HepG2 (cell line): ENCODE data around the gene ZNF831. TPM values are rescaled to one million over a fixed set of nuclear protein-coding genes. Genes with fewer than 3 reads are reported as not detected.
A peak's percentile ranks its signal among the peaks of the same experiment; 100 is the strongest.

Experiments used
- ATAC-seq: fragments of 200-7000 bp; cut with Tn5 transposase; 3 replicates; pipeline ENCODE4 v1.9.1; 2020; ENCODE audit warnings: mild to moderate bottlenecking, moderate library complexity
- BruUV-seq: library from RNA; stranded (reverse); fragments of 400-500 nt; replicated peaks from 2 replicates; lab custom pipeline; 2021; lab: Mats Ljungman, UMichigan
- CTCF ChIA-PET: fragments of 300-600 bp; formaldehyde crosslinking; extraction: SDS; loops from one replicate; lab custom pipeline; 2021; ENCODE audit warnings: low total read pairs, inconsistent platforms, low intra/inter-chr PET ratio; lab: Yijun Ruan, JAX
- POLR2A ChIA-PET: fragments of 350-600 bp; sonication (Branson Sonifier 250); formaldehyde crosslinking; loops from one replicate; lab custom pipeline; 2020; ENCODE audit warnings: antibody characterized with exemption, inconsistent platforms; lab: Yijun Ruan, JAX
- DNase-seq: peaks from one replicate; pipeline ENCODE4 v3.0.0-alpha.2; 2015; ENCODE audit warnings: low spot score
- FAIRE-seq: peaks from 3 replicates; lab custom pipeline; 2011; peaks lifted over from hg19 to GRCh38; lab: Jason Lieb, UNC
- H2AFZ ChIP-seq: one replicate; pipeline ENCODE4 v1.6.1; 2011; ENCODE audit warnings: low read length, inconsistent platforms
- H3K27ac ChIP-seq: fragments of 300-600 bp; 3 replicates; pipeline ENCODE4 v1.8.0; 2011; ENCODE audit warnings: mixed run types, mild to moderate bottlenecking, mixed read lengths, low read length, inconsistent platforms; ENCODE audit not compliant: insufficient read depth; ENCODE audit errors: extremely low read length
- H3K27me3 ChIP-seq, 2 experiments: fragments of 200-600 bp in 1 of 2; 2 replicates in 1 of 2; 3 replicates in 1 of 2; pipeline versions ENCODE4 v1.6.0 to v1.8.0; 2011; ENCODE audit warnings: low read length in 2 of 2, mild to moderate bottlenecking in 2 of 2, moderate library complexity in 2 of 2, inconsistent platforms in 1 of 2; ENCODE audit not compliant: insufficient read depth in 2 of 2, control insufficient read depth in 1 of 2
- H3K36me3 ChIP-seq, 2 experiments: fragments of 200-600 bp in 1 of 2; replicated peaks in 1 of 2; 2 replicates in 1 of 2; 3 replicates in 1 of 2; pipeline versions ENCODE4 v1.5.1 to v1.8.0; 2011; ENCODE audit warnings: low read length in 2 of 2, inconsistent platforms in 1 of 2; ENCODE audit not compliant: insufficient read depth in 2 of 2, control insufficient read depth in 1 of 2
- H3K4me1 ChIP-seq: 2 replicates; pipeline ENCODE4 v1.5.1; 2012; ENCODE audit warnings: low read length, inconsistent platforms; ENCODE audit not compliant: insufficient read depth
- H3K4me2 ChIP-seq: 2 replicates; pipeline ENCODE4 v1.6.0; 2011; ENCODE audit warnings: low read depth, low read length, inconsistent platforms
- H3K4me3 ChIP-seq, 3 experiments: fragments of 200-600 bp in 1 of 3; sonication (generic), shearing (Covaris generic) in 1 of 3; replicated peaks in 1 of 3; 2 replicates each; pipeline ENCODE4 v1.5.1; 2011 to 2016; ENCODE audit warnings: low read length in 3 of 3, inconsistent platforms in 2 of 3, low read depth in 2 of 3, mild to moderate bottlenecking in 2 of 3, control low read depth in 1 of 3, mixed read lengths in 1 of 3; ENCODE audit not compliant: insufficient read depth in 1 of 3
- H3K79me2 ChIP-seq: one replicate; pipeline ENCODE4 v1.6.1; 2011; ENCODE audit warnings: low read length, inconsistent platforms; ENCODE audit not compliant: insufficient read depth
- H3K9ac ChIP-seq: 2 replicates; pipeline ENCODE4 v1.6.0; 2011; ENCODE audit warnings: mild to moderate bottlenecking, low read depth, low read length, inconsistent platforms; ENCODE audit not compliant: insufficient read depth
- H3K9me3 ChIP-seq: 2 replicates; pipeline ENCODE4 v1.5.1; 2012; ENCODE audit warnings: mild to moderate bottlenecking, low read length
- H4K20me1 ChIP-seq: 2 replicates; pipeline ENCODE4 v1.6.0; 2011; ENCODE audit warnings: inconsistent platforms, mild to moderate bottlenecking, low read length, moderate library complexity; ENCODE audit not compliant: insufficient read depth
- JUN ChIP-seq: sonication (generic); formaldehyde crosslinking; IDR thresholded peaks from 2 replicates; pipeline ENCODE4 v1.4.0; 2020; ENCODE audit warnings: mild to moderate bottlenecking, missing genetic modification reagents
- KDM4B ChIP-seq: sonication (generic); formaldehyde crosslinking; IDR thresholded peaks from 2 replicates; pipeline ENCODE4 v1.4.0; 2020; ENCODE audit warnings: missing genetic modification reagents
- MYC ChIP-seq: sonication (generic); formaldehyde crosslinking; IDR thresholded peaks from 2 replicates; pipeline ENCODE4 v1.9.0; 2021; ENCODE audit warnings: missing genetic modification reagents, borderline replicate concordance
- NCOR1 ChIP-seq: fragments of 200-600 bp; sonication (generic); IDR thresholded peaks from 2 replicates; pipeline ENCODE4 v1.7.0; 2017; ENCODE audit warnings: antibody characterized with exemption, low read length, borderline replicate concordance
- NFYB ChIP-seq: sonication (generic); formaldehyde crosslinking; IDR thresholded peaks from 2 replicates; pipeline ENCODE4 v1.4.0; 2020; ENCODE audit warnings: missing genetic modification reagents
- REPIN1 ChIP-seq: sonication (generic); formaldehyde crosslinking; IDR thresholded peaks from 2 replicates; pipeline ENCODE4 v1.8.0; 2022; ENCODE audit warnings: missing genetic modification reagents, low read depth, mild to moderate bottlenecking, borderline replicate concordance
- TAF15 ChIP-seq: fragments of 200-400 bp; formaldehyde crosslinking; IDR thresholded peaks from one replicate; pipeline ENCODE4 v1.6.1; 2018; ENCODE audit warnings: mild to moderate bottlenecking, low read depth, low read length; ENCODE audit not compliant: poor library complexity, severe bottlenecking
- ZNF432 ChIP-seq: sonication (generic); formaldehyde crosslinking; IDR thresholded peaks from 2 replicates; pipeline ENCODE4 v1.5.0; 2020; ENCODE audit warnings: missing genetic modification reagents, mild to moderate bottlenecking, borderline replicate concordance
- ZNF569 ChIP-seq: sonication (generic); formaldehyde crosslinking; IDR thresholded peaks from 2 replicates; pipeline ENCODE4 v1.5.0; 2020; ENCODE audit warnings: mild to moderate bottlenecking, missing genetic modification reagents, moderate library complexity, borderline replicate concordance
- WGBS: methylation state at CpG from one replicate; pipeline ENCODE4 v1.1.6; 2017; ENCODE audit warnings: low lambda C conversion rate; 5-methylcytosine and 5-hydroxymethylcytosine counted together
- in situ Hi-C: cut with HindIII; loops from 2 replicates; pipeline ENCODE4 v1.10.0; 2017; ENCODE audit warnings: low pct_unique_long_range_greater_than_20kb; ENCODE audit not compliant: extremely low pct_ligation_motif_present
- intact Hi-C: fragments of 100-400 bp; cut with micrococcal nuclease; formaldehyde crosslinking; loops from one replicate; pipeline ENCODE4 v1.10.0; 2022; ENCODE audit not compliant: unreplicated experiment
- polyA plus RNA-seq, 8 experiments: library from polyadenylated mRNA; depleted of rRNA in 3 of 8; stranded (reverse) in 7 of 8; unstranded in 1 of 8; fragments of >200 nt; fragmentation: Illumina TruSeq in 4 of 8; extraction: Trizol in 4 of 8; gene quantifications; 2 replicates each; pipeline versions ENCODE4 v1.2.1 to v1.2.3, GENCODE V29; 2011 to 2016; ENCODE audit warnings: low read depth in 4 of 8, missing spikeins in 1 of 8, mixed read lengths in 1 of 8; ENCODE audit not compliant: insufficient read depth in 1 of 8
- total RNA-seq, 5 experiments: library from RNA; depleted of rRNA; stranded (reverse); fragments of >200 nt; fragmentation: Illumina TruSeq; extraction: Trizol; gene quantifications; 2 replicates each; pipeline ENCODE4 v1.2.3, GENCODE V29; 2016; ENCODE audit warnings: low read depth in 1 of 5
- TF ChIP-seq, protein P1 (sequence below): sonication (generic); formaldehyde crosslinking; IDR thresholded peaks from 2 replicates; pipeline ENCODE4 v1.8.0; 2022; ENCODE audit warnings: missing genetic modification reagents, mild to moderate bottlenecking, moderate library complexity, borderline replicate concordance
- TF ChIP-seq, protein P2 (sequence below): sonication (generic); formaldehyde crosslinking; IDR thresholded peaks from 2 replicates; pipeline ENCODE4 v1.4.0; 2020; ENCODE audit warnings: missing genetic modification reagents, mild to moderate bottlenecking, borderline replicate concordance
- TF ChIP-seq, protein P3 (sequence below): sonication (generic); formaldehyde crosslinking; IDR thresholded peaks from 2 replicates; pipeline ENCODE4 v1.4.0; 2020; ENCODE audit warnings: missing genetic modification reagents, borderline replicate concordance

The ZNF831 gene
- total and polyA plus RNA-seq, 2 of the 13 experiments (the other 11 are each of a cell fraction or from before 2014, with no cell fraction given): not detected

DNA sequence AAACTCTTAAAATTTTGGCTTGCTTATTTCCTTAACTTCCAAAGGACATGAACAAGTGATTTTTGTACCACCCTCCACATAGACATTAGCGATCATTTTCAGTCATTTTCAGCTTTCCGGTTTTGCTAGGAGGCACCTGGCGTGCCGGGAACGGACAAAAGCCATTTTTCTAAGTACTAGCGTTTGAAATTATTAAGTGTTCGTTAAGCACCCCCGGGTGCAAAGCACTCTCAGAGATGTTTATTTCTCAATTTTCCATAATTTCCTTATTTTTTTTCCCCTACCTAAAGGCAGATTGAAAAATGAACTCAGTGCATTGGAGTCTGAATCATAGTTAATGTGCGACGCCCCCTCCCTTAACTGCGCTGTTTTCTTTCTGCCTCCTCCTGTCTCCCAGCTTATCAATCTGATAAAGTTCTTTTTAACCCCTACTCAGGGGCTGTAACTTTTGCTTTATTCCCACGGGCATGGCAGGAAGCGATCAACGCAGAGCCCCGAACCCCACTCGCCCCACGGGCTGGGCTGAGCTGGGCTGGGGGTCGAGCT lies 58.2 kb downstream of the ZNF831 start (continued):
- TF ChIP-seq, protein P1, sequence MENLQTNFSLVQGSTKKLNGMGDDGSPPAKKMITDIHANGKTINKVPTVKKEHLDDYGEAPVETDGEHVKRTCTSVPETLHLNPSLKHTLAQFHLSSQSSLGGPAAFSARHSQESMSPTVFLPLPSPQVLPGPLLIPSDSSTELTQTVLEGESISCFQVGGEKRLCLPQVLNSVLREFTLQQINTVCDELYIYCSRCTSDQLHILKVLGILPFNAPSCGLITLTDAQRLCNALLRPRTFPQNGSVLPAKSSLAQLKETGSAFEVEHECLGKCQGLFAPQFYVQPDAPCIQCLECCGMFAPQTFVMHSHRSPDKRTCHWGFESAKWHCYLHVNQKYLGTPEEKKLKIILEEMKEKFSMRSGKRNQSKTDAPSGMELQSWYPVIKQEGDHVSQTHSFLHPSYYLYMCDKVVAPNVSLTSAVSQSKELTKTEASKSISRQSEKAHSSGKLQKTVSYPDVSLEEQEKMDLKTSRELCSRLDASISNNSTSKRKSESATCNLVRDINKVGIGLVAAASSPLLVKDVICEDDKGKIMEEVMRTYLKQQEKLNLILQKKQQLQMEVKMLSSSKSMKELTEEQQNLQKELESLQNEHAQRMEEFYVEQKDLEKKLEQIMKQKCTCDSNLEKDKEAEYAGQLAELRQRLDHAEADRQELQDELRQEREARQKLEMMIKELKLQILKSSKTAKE (CRISPR knock-in tag): no peak
- TF ChIP-seq NFYB (CRISPR knock-in tag): no peak

DNA sequence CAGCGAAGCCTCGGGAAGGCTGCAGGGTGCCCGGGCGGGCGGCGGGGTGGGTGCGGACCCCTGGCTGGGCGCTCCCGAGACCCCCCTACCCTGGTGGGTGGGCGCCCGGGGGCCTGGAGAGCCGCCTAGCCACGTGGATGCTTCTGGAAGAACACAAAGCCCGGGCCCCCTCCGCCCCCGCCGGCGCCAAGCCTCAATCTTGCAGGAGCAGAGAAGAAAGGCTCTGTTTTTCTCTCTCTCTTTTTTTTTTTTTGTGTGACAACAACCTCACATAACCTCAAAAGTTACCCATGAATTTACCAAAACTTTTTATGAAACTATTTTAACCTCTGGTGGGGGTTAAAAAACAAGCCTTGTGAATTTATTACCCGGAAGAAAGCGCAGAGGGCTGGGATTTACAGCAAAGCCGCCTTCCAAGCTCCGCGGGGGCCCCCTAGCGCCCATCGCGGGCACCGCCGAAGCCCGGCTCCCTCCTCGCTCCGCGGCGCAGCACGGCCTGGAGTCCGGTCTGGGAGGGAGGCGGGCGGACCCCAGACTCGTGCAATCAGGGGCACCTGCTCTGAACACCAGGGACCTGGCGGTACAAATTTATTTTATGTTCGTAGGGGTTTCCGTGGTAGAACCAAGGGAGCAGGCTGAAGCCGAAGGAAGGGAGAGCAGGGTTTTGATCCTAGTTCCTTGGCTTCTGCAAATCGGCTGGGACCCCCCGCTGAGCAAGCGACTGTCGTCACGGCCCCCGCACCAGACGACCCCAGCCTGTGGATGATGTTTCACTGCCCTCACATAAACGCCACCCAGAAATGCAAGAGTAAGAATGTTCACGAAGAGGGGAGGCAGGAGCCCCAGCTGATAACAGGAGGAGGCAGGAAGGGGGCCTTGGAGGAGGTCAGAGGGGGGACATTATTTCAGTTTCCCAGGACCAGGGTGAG lies 58.9 kb downstream of the ZNF831 start:
- POLR2A ChIA-PET: no interaction called here
- ATAC-seq (peak; percentile 98), FAIRE-seq (peak; percentile 47), DNase-seq (peak; percentile 55)
- Histone ChIP-seq H3K9me3 (no peaks in the 10 kb centered on the region), H3K4me2 (peak overlapping the region; percentile 69), H3K27me3 (peaks cover 13 to 68% of the 10 kb centered on the region in 2 experiments), H3K9ac (no peak overlapping the region), H3K36me3 (no peaks in the 10 kb centered on the region), H3K4me3 (peak overlapping the region; percentile 20 to 51 (median 46); a peak in 4 of 6 replicates), H3K79me2 (no peaks in the 10 kb centered on the region), H2AFZ (no peak overlapping the region), H4K20me1 (no peaks in the 10 kb centered on the region), H3K4me1 (peaks cover 6% of the 10 kb centered on the region; the same call in 1 of the 2 replicates), H3K27ac (no peak overlapping the region)
- intact Hi-C loops (loop anchor here (1.0 to 5.0 kb wide), 4 partner anchors 134 to 352 kb away; no protein-coding TSS in a partner anchor), in situ Hi-C loops (loop anchor here (5.0 kb wide), 2 partner anchors 135 to 350 kb away; no protein-coding TSS in a partner anchor)
- CTCF ChIA-PET: interaction anchor here (1.2 to 4.5 kb wide), 5 partner anchors 134 to 401 kb away, joined by 3 to 80 read pairs (median 4); no protein-coding TSS in a partner anchor
- 10% methylated on average over 46 of the region's 51 CpGs for WGBS
- BruUV-seq: no TSS peak
- TF ChIP-seq MYC (CRISPR knock-in tag): no peak
- no peak for TF ChIP-seq JUN (CRISPR knock-in tag)
- TF ChIP-seq, protein P2, sequence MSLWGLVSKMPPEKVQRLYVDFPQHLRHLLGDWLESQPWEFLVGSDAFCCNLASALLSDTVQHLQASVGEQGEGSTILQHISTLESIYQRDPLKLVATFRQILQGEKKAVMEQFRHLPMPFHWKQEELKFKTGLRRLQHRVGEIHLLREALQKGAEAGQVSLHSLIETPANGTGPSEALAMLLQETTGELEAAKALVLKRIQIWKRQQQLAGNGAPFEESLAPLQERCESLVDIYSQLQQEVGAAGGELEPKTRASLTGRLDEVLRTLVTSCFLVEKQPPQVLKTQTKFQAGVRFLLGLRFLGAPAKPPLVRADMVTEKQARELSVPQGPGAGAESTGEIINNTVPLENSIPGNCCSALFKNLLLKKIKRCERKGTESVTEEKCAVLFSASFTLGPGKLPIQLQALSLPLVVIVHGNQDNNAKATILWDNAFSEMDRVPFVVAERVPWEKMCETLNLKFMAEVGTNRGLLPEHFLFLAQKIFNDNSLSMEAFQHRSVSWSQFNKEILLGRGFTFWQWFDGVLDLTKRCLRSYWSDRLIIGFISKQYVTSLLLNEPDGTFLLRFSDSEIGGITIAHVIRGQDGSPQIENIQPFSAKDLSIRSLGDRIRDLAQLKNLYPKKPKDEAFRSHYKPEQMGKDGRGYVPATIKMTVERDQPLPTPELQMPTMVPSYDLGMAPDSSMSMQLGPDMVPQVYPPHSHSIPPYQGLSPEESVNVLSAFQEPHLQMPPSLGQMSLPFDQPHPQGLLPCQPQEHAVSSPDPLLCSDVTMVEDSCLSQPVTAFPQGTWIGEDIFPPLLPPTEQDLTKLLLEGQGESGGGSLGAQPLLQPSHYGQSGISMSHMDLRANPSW: no peak
- TF ChIP-seq, protein P3, sequence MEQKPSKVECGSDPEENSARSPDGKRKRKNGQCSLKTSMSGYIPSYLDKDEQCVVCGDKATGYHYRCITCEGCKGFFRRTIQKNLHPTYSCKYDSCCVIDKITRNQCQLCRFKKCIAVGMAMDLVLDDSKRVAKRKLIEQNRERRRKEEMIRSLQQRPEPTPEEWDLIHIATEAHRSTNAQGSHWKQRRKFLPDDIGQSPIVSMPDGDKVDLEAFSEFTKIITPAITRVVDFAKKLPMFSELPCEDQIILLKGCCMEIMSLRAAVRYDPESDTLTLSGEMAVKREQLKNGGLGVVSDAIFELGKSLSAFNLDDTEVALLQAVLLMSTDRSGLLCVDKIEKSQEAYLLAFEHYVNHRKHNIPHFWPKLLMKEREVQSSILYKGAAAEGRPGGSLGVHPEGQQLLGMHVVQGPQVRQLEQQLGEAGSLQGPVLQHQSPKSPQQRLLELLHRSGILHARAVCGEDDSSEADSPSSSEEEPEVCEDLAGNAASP (CRISPR knock-in tag): peak; percentile 49; the same call in 1 of the 2 replicates
- no peak for TF ChIP-seq ZNF569
- TF ChIP-seq KDM4B: 0 out of 2 replicates have a peak, but pooled peaks have one; percentile 8
- TF ChIP-seq REPIN1: no peak
- TF ChIP-seq TAF15: peak; percentile 70
- no peak for TF ChIP-seq NCOR1
- no peak for TF ChIP-seq ZNF432
